WERI-Rb-1 (cell line): ENCODE data around the gene PCDHGB3.
"Not testable (repeated sequence)": the region's sequence is repeated elsewhere in the genome, so short reads cannot be mapped to it uniquely, and the experiment has no call there.

ENCODE experiments used
- DNase-seq: peaks from one replicate; pipeline ENCODE4 v3.0.0-alpha.2; 2020
- H3K27ac ChIP-seq: fragments of 250-450 bp; sonication (Bioruptor Pico); 2 replicates; pipeline ENCODE4 v1.5.1; 2020; ENCODE audit warnings: mild to moderate bottlenecking, moderate library complexity
- H3K27me3 ChIP-seq: fragments of 250-450 bp; sonication (Bioruptor Pico); 2 replicates; pipeline ENCODE4 v1.5.1; 2021; ENCODE audit warnings: mild to moderate bottlenecking, low read depth, moderate library complexity; ENCODE audit not compliant: insufficient read depth, severe bottlenecking
- H3K36me3 ChIP-seq: fragments of 250-450 bp; sonication (Bioruptor Pico); 2 replicates; pipeline ENCODE4 v1.5.1; 2020; ENCODE audit warnings: mild to moderate bottlenecking, moderate library complexity
- H3K4me3 ChIP-seq: 2 replicates; pipeline ENCODE4 v1.5.1; 2011; ENCODE audit warnings: low read depth, mild to moderate bottlenecking, control low read depth, low read length
- H3K9me3 ChIP-seq: fragments of 250-450 bp; sonication (Bioruptor Pico); 2 replicates; pipeline ENCODE4 v1.5.1; 2021; ENCODE audit warnings: mild to moderate bottlenecking, moderate library complexity; ENCODE audit not compliant: severe bottlenecking
- TF ChIP-seq, protein P1 (sequence below): IDR thresholded peaks from 2 replicates; pipeline ENCODE4 v1.5.1; 2011; ENCODE audit warnings: low read depth, mild to moderate bottlenecking, control low read depth, inconsistent platforms, low read length

PCDHGB3 gene

DNA sequence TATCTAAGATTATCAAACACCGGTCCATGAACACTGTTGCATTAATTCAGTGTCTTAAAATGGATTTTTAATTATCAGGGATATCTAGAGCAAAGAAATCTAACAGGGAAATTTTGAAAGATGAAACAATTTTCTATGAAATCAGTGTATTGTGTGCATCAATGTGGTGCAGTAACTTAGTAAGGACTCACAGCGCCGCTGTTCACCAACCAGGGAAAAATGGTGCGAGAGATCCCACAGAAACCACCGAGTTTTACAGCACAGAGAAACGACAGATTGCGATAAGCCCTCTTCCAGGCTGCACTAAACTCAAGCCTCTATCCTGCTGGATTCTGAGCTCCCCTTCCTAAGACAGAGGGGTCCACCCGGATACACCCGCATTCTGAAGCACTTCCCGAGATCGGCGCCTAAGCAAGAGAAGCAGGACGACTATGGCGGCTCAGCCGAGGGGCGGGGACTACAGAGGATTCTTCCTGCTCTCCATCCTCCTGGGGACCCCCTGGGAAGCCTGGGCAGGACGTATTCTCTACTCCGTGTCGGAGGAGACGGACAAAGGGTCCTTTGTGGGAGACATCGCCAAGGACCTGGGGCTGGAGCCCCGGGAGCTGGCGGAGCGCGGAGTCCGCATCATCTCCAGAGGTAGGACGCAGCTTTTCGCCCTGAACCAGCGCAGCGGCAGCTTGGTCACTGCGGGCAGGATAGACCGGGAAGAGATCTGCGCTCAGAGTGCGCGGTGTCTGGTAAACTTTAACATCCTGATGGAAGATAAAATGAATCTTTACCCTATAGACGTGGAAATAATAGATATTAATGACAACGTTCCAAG, 12.6 kb downstream of the PCDHGB3 start, which contains the start of gene PCDHGA7:
Gene PCDHGA7 (plus strand): TSS at position 274 of the 826 bp plus-strand sequence. CDS start 158 bp downstream, at position 432.
- no peak for DNase-seq
- H3K27me3 ChIP-seq: no peaks in the 10 kb centered on the region
- TF ChIP-seq, protein P1, sequence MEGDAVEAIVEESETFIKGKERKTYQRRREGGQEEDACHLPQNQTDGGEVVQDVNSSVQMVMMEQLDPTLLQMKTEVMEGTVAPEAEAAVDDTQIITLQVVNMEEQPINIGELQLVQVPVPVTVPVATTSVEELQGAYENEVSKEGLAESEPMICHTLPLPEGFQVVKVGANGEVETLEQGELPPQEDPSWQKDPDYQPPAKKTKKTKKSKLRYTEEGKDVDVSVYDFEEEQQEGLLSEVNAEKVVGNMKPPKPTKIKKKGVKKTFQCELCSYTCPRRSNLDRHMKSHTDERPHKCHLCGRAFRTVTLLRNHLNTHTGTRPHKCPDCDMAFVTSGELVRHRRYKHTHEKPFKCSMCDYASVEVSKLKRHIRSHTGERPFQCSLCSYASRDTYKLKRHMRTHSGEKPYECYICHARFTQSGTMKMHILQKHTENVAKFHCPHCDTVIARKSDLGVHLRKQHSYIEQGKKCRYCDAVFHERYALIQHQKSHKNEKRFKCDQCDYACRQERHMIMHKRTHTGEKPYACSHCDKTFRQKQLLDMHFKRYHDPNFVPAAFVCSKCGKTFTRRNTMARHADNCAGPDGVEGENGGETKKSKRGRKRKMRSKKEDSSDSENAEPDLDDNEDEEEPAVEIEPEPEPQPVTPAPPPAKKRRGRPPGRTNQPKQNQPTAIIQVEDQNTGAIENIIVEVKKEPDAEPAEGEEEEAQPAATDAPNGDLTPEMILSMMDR: no peak
- H3K4me3 ChIP-seq: no peak within 1 kb of the TSS
- no peak within 1 kb of the TSS for H3K27ac ChIP-seq
- no peaks in the 10 kb centered on the region for H3K36me3 ChIP-seq
- H3K9me3 ChIP-seq: peaks cover 13% of the 10 kb centered on the region

DNA sequence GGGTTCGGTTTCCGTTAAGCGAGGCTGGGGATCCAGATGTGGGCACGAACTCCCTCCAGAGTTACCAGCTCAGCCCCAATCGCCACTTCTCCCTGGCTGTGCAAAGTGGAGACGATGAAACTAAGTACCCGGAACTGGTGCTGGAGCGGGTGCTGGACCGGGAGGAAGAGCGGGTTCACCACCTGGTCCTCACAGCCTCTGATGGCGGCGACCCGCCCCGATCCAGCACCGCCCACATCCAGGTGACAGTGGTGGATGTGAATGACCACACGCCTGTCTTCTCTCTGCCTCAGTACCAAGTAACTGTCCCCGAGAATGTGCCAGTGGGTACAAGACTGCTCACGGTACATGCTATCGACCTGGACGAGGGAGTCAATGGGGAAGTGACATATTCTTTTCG, 13.3 kb downstream of the PCDHGB3 start:
- Histone ChIP-seq H3K4me3 (no peak overlapping the region), H3K27me3 (no peaks in the 10 kb centered on the region), H3K27ac (no peak overlapping the region), H3K9me3 (peaks cover 13% of the 10 kb centered on the region), H3K36me3 (no peaks in the 10 kb centered on the region)
- DNase-seq: no peak
- TF ChIP-seq, protein P1: no peak

DNA sequence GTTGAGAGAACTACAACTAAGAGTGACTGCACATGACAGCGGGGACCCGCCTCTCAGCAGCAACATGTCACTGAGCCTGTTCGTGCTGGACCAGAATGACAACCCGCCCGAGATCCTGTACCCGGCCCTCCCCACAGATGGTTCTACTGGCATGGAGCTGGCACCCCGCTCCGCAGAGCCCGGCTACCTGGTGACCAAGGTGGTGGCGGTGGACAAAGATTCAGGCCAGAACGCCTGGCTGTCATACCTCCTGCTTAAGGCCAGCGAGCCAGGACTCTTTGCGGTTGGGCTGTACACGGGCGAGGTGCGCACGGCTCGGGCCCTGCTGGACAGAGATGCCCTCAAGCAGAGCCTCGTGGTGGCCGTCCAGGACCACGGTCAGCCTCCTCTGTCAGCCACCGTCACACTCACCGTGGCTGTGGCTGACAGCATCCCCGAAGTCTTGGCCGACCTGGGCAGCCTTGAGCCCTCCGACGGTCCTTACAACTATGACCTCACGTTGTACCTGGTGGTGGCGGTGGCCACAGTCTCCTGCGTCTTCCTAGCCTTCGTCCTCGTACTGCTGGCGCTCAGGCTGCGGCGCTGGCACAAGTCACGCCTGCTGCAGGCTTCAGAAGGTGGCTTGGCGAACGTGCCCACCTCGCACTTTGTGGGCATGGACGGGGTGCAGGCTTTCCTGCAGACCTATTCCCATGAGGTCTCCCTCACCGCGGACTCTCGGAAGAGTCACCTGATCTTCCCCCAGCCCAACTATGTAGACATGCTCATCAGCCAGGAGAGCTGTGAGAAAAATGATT, 14.6 kb downstream of the PCDHGB3 start:
- no peak for DNase-seq
- Histone ChIP-seq H3K9me3 (peaks cover 13% of the 10 kb centered on the region), H3K27ac (no peak overlapping the region), H3K36me3 (no peaks in the 10 kb centered on the region), H3K27me3 (no peaks in the 10 kb centered on the region), H3K4me3 (no peak overlapping the region)
- TF ChIP-seq, protein P1: no peak

DNA sequence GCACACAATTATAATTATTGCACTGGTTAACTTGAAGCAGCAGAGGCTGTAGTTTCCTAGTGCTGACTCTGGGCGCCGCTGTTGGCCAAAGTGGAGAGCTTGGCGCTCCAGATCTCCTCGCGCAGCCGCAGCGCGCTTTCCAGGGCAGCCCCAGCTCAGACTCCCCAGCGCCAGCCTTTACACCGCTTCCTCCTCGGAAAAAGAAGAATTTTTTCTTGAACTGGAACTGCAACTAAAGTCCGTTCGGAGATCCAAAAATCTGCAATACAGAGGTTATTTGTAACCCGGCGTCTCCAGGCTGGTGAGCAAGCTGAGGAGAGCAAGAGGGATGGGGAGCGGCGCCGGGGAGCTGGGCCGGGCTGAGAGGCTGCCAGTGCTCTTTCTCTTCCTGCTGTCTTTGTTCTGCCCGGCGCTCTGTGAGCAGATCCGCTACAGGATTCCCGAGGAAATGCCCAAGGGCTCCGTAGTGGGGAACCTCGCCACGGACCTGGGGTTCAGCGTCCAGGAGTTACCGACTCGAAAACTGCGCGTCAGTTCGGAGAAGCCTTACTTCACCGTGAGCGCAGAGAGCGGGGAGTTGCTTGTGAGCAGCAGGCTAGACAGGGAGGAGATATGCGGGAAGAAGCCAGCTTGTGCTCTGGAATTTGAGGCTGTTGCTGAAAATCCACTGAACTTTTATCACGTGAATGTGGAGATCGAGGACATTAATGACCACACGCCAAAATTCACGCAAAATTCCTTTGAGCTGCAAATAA, 17.7 kb downstream of the PCDHGB3 start, which contains the start of gene PCDHGB4:
Gene PCDHGB4 (plus strand): TSS at position 142 of the 755 bp plus-strand sequence. CDS start 187 bp downstream, at position 329.
- not testable (repeated sequence) for H3K4me3 ChIP-seq, DNase-seq, H3K27me3 ChIP-seq, H3K27ac ChIP-seq, H3K36me3 ChIP-seq
- H3K9me3 ChIP-seq: peaks cover 11% of the 10 kb centered on the region

DNA sequence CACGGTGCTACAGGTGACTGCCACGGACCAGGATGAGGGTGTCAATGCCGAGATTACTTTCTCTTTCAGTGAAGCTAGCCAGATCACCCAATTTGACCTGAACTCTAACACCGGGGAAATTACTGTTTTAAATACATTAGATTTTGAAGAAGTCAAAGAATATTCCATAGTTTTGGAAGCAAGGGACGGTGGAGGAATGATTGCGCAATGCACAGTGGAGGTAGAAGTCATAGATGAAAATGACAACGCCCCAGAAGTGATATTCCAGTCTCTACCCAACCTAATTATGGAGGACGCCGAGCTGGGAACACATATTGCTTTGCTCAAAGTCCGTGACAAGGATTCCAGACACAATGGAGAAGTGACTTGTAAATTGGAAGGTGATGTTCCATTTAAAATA, 18.6 kb downstream of the PCDHGB3 start:
- Histone ChIP-seq H3K27ac (no peak overlapping the region), H3K9me3 (peaks cover 6% of the 10 kb centered on the region)

More for the DNA sequence above, 18.6 kb downstream of the PCDHGB3 start:
- Histone ChIP-seq H3K4me3 (no peak overlapping the region), H3K36me3 (no peaks in the 10 kb centered on the region), H3K27me3 (no peaks in the 10 kb centered on the region)
- TF ChIP-seq, protein P1: no peak
- DNase-seq: no peak
